Activated B cell treated with CpG ODN at 0.5 μM for 24 hours (primary cell): ENCODE measurements around the gene LAMB3. TPM values are rescaled to one million over a fixed set of nuclear protein-coding genes. Genes with fewer than 3 reads are reported as not detected.

Experiments
- ATAC-seq: fragments of 200-7000 bp; cut with Tn5 transposase; one replicate; pipeline ENCODE4 v1.10.0; 2021; ENCODE audit warnings: low read depth, mild to moderate bottlenecking, moderate library complexity
- CTCF ChIA-PET: fragments of 350-600 bp; sonication (Branson Sonifier 250); formaldehyde crosslinking; loops from one replicate; lab custom pipeline; 2021; ENCODE audit warnings: antibody characterized with exemption; lab: Charles Lee
- POLR2A ChIA-PET: fragments of 350-600 bp; sonication (Branson Sonifier 250); formaldehyde crosslinking; loops from one replicate; lab custom pipeline; 2021; ENCODE audit warnings: antibody characterized with exemption; lab: Charles Lee
- DNase-seq: peaks from one replicate; pipeline ENCODE4 v3.0.0; 2022
- H3K27ac Mint-ChIP-seq: one replicate; pipeline ENCODE4 v1.8.0; 2020; ENCODE audit warnings: mixed read lengths
- H3K27me3 Mint-ChIP-seq: one replicate; pipeline ENCODE4 v1.8.0; 2021; ENCODE audit warnings: mixed read lengths
- H3K36me3 Mint-ChIP-seq: one replicate; pipeline ENCODE4 v1.8.0; 2021; ENCODE audit warnings: low read depth, mixed read lengths
- H3K4me1 Mint-ChIP-seq: one replicate; pipeline ENCODE4 v1.8.0; 2021; ENCODE audit warnings: mixed read lengths
- H3K4me3 Mint-ChIP-seq: one replicate; pipeline ENCODE4 v1.8.0; 2020; ENCODE audit warnings: mild to moderate bottlenecking, mixed read lengths
- H3K9me3 Mint-ChIP-seq: one replicate; pipeline ENCODE4 v1.8.0; 2020; ENCODE audit warnings: mixed read lengths
- intact Hi-C: fragments of 100-400 bp; cut with micrococcal nuclease; formaldehyde crosslinking; loops from one replicate; pipeline ENCODE4 v1.15.1; 2024
- total RNA-seq: library from RNA; stranded (reverse); gene quantifications from 2 replicates; pipeline ENCODE4 v1.2.3, GENCODE V29; 2022
- TF ChIP-seq, protein P1 (sequence below): fragments of 200-600 bp; IDR thresholded peaks from one replicate; pipeline ENCODE4 v1.8.0; 2022; ENCODE audit warnings: antibody characterized with exemption, mild to moderate bottlenecking

Gene LAMB3
- total RNA-seq, 1 donor from 2014 or later: 0.35 TPM

DNA sequence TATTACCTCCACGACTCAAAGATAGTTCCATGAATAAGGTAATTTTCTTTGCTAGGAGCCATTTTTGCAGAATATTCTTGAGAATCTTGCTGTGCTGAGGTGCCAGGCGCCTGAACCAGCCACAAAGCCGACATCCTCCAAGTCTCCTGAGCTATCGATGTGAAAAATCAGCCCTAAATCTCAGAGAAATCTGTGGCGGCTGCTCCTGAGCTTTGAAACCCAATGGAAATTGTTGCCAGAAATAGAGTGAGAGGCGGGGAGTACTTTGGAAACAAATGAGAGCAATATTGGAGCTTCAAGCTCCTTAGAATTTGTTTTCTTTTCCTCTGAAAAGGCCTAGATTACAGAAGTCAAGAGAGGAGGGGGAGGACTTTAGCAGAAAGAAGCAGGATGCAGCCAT lies 62.4 kb downstream of the LAMB3 start:
- Mint-ChIP-seq H3K27me3 (peaks cover 28% of the 10 kb centered on the region), H3K4me3 (no peak overlapping the region), H3K4me1 (no peaks in the 10 kb centered on the region), H3K27ac (no peak overlapping the region), H3K36me3 (no peaks in the 10 kb centered on the region), H3K9me3 (no peaks in the 10 kb centered on the region)
- no peak for ATAC-seq
- CTCF ChIA-PET: interaction anchor here (1.4 kb wide), 1 partner anchor 20 kb away, joined by 4 read pairs; no protein-coding TSS in a partner anchor
- intact Hi-C loops: no loop called here
- TF ChIP-seq, protein P1, sequence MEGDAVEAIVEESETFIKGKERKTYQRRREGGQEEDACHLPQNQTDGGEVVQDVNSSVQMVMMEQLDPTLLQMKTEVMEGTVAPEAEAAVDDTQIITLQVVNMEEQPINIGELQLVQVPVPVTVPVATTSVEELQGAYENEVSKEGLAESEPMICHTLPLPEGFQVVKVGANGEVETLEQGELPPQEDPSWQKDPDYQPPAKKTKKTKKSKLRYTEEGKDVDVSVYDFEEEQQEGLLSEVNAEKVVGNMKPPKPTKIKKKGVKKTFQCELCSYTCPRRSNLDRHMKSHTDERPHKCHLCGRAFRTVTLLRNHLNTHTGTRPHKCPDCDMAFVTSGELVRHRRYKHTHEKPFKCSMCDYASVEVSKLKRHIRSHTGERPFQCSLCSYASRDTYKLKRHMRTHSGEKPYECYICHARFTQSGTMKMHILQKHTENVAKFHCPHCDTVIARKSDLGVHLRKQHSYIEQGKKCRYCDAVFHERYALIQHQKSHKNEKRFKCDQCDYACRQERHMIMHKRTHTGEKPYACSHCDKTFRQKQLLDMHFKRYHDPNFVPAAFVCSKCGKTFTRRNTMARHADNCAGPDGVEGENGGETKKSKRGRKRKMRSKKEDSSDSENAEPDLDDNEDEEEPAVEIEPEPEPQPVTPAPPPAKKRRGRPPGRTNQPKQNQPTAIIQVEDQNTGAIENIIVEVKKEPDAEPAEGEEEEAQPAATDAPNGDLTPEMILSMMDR: no peak
- POLR2A ChIA-PET: no interaction called here
- DNase-seq: no peak

DNA sequence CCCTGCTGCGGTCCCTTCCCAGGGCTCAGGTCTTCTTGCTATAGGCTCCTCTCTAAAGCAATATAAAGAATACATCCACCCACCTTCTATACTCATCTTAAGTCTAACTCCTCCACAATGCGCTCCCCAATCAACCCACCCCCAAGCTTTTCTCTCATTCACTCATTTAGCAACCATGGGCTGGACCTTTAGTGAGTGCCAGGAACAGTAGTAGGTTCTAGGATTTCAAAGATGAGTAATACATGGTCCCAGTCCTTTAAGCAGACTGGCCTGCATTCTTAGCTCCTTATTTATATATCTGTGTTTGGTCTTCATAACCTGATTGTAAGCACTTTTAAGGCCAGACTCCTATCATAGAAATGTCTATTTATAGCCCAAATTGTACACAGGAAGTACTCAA lies 62.8 kb downstream of the LAMB3 start:
- Mint-ChIP-seq H3K4me1 (no peaks in the 10 kb centered on the region), H3K36me3 (no peaks in the 10 kb centered on the region), H3K27me3 (peaks cover 28% of the 10 kb centered on the region), H3K9me3 (no peaks in the 10 kb centered on the region), H3K4me3 (no peak overlapping the region), H3K27ac (no peak overlapping the region)
- ATAC-seq (no peak), DNase-seq (no peak)
- ChIA-PET POLR2A (no interaction called here), CTCF (no interaction called here)
- TF ChIP-seq, protein P1: no peak
- intact Hi-C loops: no loop called here

DNA sequence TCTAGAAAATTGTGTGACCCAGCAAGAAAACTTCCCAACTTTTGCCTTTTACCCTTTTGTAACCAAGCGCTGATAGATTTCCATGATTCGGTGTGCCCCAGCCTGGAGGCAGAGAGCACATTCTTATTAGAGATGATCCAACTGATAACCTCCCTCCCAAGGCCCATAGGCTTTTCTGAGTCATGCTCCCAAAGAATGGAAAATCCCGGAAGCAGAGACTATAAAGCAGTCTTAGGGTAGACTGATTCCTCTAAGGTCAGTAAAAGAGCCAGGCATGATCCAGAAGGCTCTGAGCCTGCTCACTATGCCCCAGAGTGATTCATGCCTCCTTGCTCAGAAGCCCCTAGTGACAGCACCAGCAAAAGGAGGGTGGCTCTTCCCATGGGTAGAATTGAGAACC lies 64.4 kb downstream of the LAMB3 start:
- CTCF ChIA-PET: interaction anchor here (1.0 kb wide), 1 partner anchor 18 kb away, joined by 4 read pairs; no protein-coding TSS in a partner anchor

DNA sequence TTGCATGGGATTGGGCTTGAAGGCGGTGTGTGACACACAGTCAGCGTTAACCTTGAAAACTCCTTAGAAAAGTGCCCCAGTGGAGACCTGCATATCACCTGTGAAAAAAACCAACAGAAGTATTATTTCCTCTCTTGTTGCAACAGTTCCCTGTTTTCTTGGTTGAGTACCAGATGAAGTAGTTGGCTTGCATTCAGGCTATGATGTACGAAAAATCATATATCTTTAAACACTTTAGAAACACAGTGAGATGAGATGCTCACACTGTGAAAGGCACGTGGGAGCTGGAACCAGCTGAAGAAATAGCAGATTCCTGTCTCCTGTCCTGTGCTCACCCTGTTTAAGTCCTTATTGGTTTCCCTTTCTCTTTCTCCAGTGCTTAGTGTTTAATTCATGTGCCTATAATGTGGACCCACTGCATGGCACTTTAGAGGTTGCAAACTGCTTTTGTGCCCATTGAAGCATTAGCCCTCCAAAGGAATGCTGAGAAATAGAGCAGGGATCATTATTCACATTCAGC lies 65.9 kb downstream of the LAMB3 start:
- H3K27me3 Mint-ChIP-seq: peaks cover 30% of the 10 kb centered on the region
- TF ChIP-seq, protein P1: no peak
- POLR2A ChIA-PET: no interaction called here
- intact Hi-C loops: no loop called here
- no peaks in the 10 kb centered on the region for H3K36me3 Mint-ChIP-seq
- H3K4me1 Mint-ChIP-seq: no peaks in the 10 kb centered on the region
- no peaks in the 10 kb centered on the region for H3K9me3 Mint-ChIP-seq
- DNase-seq: no peak
- no peak overlapping the region for H3K4me3 Mint-ChIP-seq
- CTCF ChIA-PET: no interaction called here
- no peak for ATAC-seq
- no peak overlapping the region for H3K27ac Mint-ChIP-seq

More for the DNA sequence above, 64.4 kb downstream of the LAMB3 start:
- DNase-seq (no peak), ATAC-seq (no peak)
- no peak overlapping the region for H3K4me3 Mint-ChIP-seq
- H3K36me3 Mint-ChIP-seq: no peaks in the 10 kb centered on the region
- TF ChIP-seq, protein P1: no peak
- intact Hi-C loops: no loop called here
- no peak overlapping the region for H3K27ac Mint-ChIP-seq
- H3K27me3 Mint-ChIP-seq: peaks cover 28% of the 10 kb centered on the region
- no peaks in the 10 kb centered on the region for H3K9me3 Mint-ChIP-seq
- H3K4me1 Mint-ChIP-seq: no peaks in the 10 kb centered on the region
- POLR2A ChIA-PET: no interaction called here

DNA sequence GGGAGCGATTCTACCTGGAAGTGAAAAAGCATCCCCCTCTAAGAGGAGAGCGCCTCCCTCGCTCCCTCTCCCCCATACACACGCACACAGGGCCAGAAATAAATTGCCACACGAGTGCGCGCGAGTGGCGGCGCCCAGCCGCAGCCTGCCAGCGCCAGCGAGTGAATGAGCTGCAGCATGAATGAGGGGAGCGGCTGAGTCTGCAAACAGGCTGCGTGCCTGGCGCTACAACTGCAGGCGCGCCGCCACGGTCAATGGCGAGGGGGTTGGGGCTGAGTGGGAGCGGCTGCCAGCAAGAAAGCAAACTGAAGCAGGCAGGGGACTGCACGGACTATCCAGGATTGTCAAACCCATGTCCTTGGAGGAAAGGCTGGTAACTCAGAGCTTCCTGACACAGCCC lies 66.6 kb downstream of the LAMB3 start:
- DNase-seq (no peak), ATAC-seq (no peak)
- H3K36me3 Mint-ChIP-seq: no peaks in the 10 kb centered on the region
- POLR2A ChIA-PET: no interaction called here
- H3K27me3 Mint-ChIP-seq: peaks cover 28% of the 10 kb centered on the region
- H3K9me3 Mint-ChIP-seq: no peaks in the 10 kb centered on the region
- TF ChIP-seq, protein P1: no peak
- CTCF ChIA-PET: no interaction called here
- intact Hi-C loops: no loop called here
- no peaks in the 10 kb centered on the region for H3K4me1 Mint-ChIP-seq
- H3K27ac Mint-ChIP-seq: no peak overlapping the region
- H3K4me3 Mint-ChIP-seq: no peak overlapping the region
